WTC11 (cell line): ENCODE results near the gene MAMSTR. TPM values are rescaled to one million over a fixed set of nuclear protein-coding genes. Genes with fewer than 3 reads are reported as not detected.
A peak's percentile ranks its signal among the peaks of the same experiment; 100 is the strongest.

Experiments
- ATAC-seq: fragments of 200-7000 bp; cut with Tn5 transposase; 2 replicates; pipeline ENCODE4 v1.10.0; 2021; ENCODE audit warnings: mild to moderate bottlenecking, moderate library complexity
- CTCF ChIA-PET: fragments of 300-600 bp; sonication (Branson Sonifier 250); formaldehyde crosslinking; loops from one replicate; lab custom pipeline; 2021; ENCODE audit warnings: antibody characterized with exemption; lab: Charles Lee
- POLR2A ChIA-PET: fragments of 350-600 bp; sonication (Branson Sonifier 250); formaldehyde crosslinking; loops from one replicate; lab custom pipeline; 2021; ENCODE audit warnings: antibody characterized with exemption; lab: Charles Lee
- DNase-seq: peaks from one replicate; pipeline ENCODE4 v3.0.0; 2021; ENCODE audit warnings: low spot score
- H3K27ac Mint-ChIP-seq: 2 replicates; pipeline ENCODE4 v1.8.0; 2021; ENCODE audit warnings: mixed read lengths
- H3K27me3 Mint-ChIP-seq: 2 replicates; pipeline ENCODE4 v1.8.0; 2021; ENCODE audit warnings: low read depth, mild to moderate bottlenecking, moderate library complexity, mixed read lengths
- H3K36me3 Mint-ChIP-seq: 2 replicates; pipeline ENCODE4 v1.8.0; 2021; ENCODE audit warnings: mixed read lengths
- H3K4me1 Mint-ChIP-seq: 2 replicates; pipeline ENCODE4 v1.8.0; 2022; ENCODE audit warnings: mixed read lengths
- H3K4me3 Mint-ChIP-seq: 2 replicates; pipeline ENCODE4 v1.8.0; 2021; ENCODE audit warnings: mild to moderate bottlenecking, moderate library complexity, mixed read lengths
- H3K9me3 Mint-ChIP-seq: 2 replicates; pipeline ENCODE4 v1.8.0; 2021; ENCODE audit warnings: mixed read lengths
- ARID4B ChIP-seq: sonication (generic); formaldehyde crosslinking; IDR thresholded peaks from 2 replicates; pipeline ENCODE4 v1.8.0; 2023; ENCODE audit warnings: missing genetic modification reagents, mild to moderate bottlenecking, borderline replicate concordance
- ATF3 ChIP-seq: sonication (generic); formaldehyde crosslinking; conservative IDR thresholded peaks from 2 replicates; pipeline ENCODE4 v1.8.1; 2022; ENCODE audit warnings: mild to moderate bottlenecking, missing genetic modification reagents
- ETV6 ChIP-seq: sonication (generic); formaldehyde crosslinking; IDR thresholded peaks from 2 replicates; pipeline ENCODE4 v1.8.1; 2022; ENCODE audit warnings: mild to moderate bottlenecking, missing genetic modification reagents
- FOXK1 ChIP-seq: sonication (generic); formaldehyde crosslinking; IDR thresholded peaks from 2 replicates; pipeline ENCODE4 v1.8.0; 2022; ENCODE audit warnings: mild to moderate bottlenecking, moderate library complexity, missing genetic modification reagents
- FOXP4 ChIP-seq: sonication (generic); formaldehyde crosslinking; IDR thresholded peaks from 2 replicates; pipeline ENCODE4 v1.8.0; 2022; ENCODE audit warnings: mild to moderate bottlenecking, missing genetic modification reagents
- GRHL2 ChIP-seq: fragments of 250-450 bp; sonication (Bioruptor Pico); IDR thresholded peaks from 2 replicates; pipeline ENCODE4 v1.8.0; 2022; ENCODE audit warnings: mild to moderate bottlenecking, moderate library complexity; ENCODE audit not compliant: insufficient replicate concordance, severe bottlenecking
- HMGA2 ChIP-seq: fragments of 250-450 bp; sonication (Bioruptor Pico); IDR thresholded peaks from 2 replicates; pipeline ENCODE4 v1.4.0; 2021; ENCODE audit warnings: mild to moderate bottlenecking, moderate library complexity
- IRF1 ChIP-seq: sonication (generic); formaldehyde crosslinking; IDR thresholded peaks from 2 replicates; pipeline ENCODE4 v1.8.0; 2023; ENCODE audit warnings: missing genetic modification reagents
- MAX ChIP-seq: sonication (generic); formaldehyde crosslinking; IDR thresholded peaks from 2 replicates; pipeline ENCODE4 v1.8.0; 2022; ENCODE audit warnings: mild to moderate bottlenecking, missing genetic modification reagents
- SOX15 ChIP-seq: fragments of 250-450 bp; sonication (Bioruptor Pico); IDR thresholded peaks from 2 replicates; pipeline ENCODE4 v1.9.0; 2021; ENCODE audit warnings: mild to moderate bottlenecking
- TCF7 ChIP-seq: sonication (generic); formaldehyde crosslinking; IDR thresholded peaks from 2 replicates; pipeline ENCODE4 v1.8.0; 2022; ENCODE audit warnings: mild to moderate bottlenecking, low read depth, missing genetic modification reagents, moderate library complexity
- TEAD1 ChIP-seq: sonication (generic); formaldehyde crosslinking; IDR thresholded peaks from 2 replicates; pipeline ENCODE4 v1.8.0; 2022; ENCODE audit warnings: mild to moderate bottlenecking, missing genetic modification reagents
- TEAD4 ChIP-seq: sonication (generic); formaldehyde crosslinking; IDR thresholded peaks from 2 replicates; pipeline ENCODE4 v1.8.0; 2022; ENCODE audit warnings: mild to moderate bottlenecking, missing genetic modification reagents
- TP53 ChIP-seq: sonication (generic); formaldehyde crosslinking; IDR thresholded peaks from 2 replicates; pipeline ENCODE4 v1.8.1; 2023; ENCODE audit warnings: mild to moderate bottlenecking, missing genetic modification reagents
- USF2 ChIP-seq: sonication (generic); formaldehyde crosslinking; IDR thresholded peaks from 2 replicates; pipeline ENCODE4 v1.8.1; 2023; ENCODE audit warnings: mild to moderate bottlenecking, missing genetic modification reagents, moderate library complexity
- ZNF121 ChIP-seq: sonication (generic); formaldehyde crosslinking; IDR thresholded peaks from 2 replicates; pipeline ENCODE4 v1.8.0; 2023; ENCODE audit warnings: missing genetic modification reagents
- total RNA-seq: library from RNA; stranded (reverse); gene quantifications from 3 replicates; pipeline ENCODE4 v1.2.3, GENCODE V29; 2021
- TF ChIP-seq, protein P1 (sequence below): sonication (generic); formaldehyde crosslinking; IDR thresholded peaks from 2 replicates; pipeline ENCODE4 v1.8.0; 2023; ENCODE audit warnings: mild to moderate bottlenecking, missing genetic modification reagents
- TF ChIP-seq, protein P2 (sequence below): fragments of 250-450 bp; sonication (Bioruptor Pico); conservative IDR thresholded peaks from 2 replicates; pipeline ENCODE4 v1.9.0; 2021; ENCODE audit warnings: mild to moderate bottlenecking
- TF ChIP-seq, protein P3 (sequence below): fragments of 250-450 bp; sonication (Bioruptor Pico); IDR thresholded peaks from 2 replicates; pipeline ENCODE4 v1.9.0; 2021; ENCODE audit warnings: mild to moderate bottlenecking
- TF ChIP-seq, protein P4 (sequence below): sonication (generic); formaldehyde crosslinking; IDR thresholded peaks from 2 replicates; pipeline ENCODE4 v1.8.0; 2022; ENCODE audit warnings: missing genetic modification reagents

Gene MAMSTR
- total RNA-seq, 1 experiment from 2014 or later, result 1.4 TPM

GRCh38 chr19:48708471-48708870 lies 11.1 kb downstream of the MAMSTR start:
- peaks cover 16% of the 10 kb centered on the region for H3K4me1 Mint-ChIP-seq
- no peak overlapping the region for H3K27ac Mint-ChIP-seq
- peaks cover 3% of the 10 kb centered on the region; the same call in 1 of the 2 replicates for H3K27me3 Mint-ChIP-seq
- peak; percentile 50 for ATAC-seq
- H3K4me3 Mint-ChIP-seq, result no peak overlapping the region
- POLR2A ChIA-PET, result no interaction called here
- H3K36me3 Mint-ChIP-seq, result peaks cover 25% of the 10 kb centered on the region
- CTCF ChIA-PET, result interaction anchor here (1.0 kb wide), 1 partner anchor 33 kb away, joined by 3 read pairs; no protein-coding TSS in a partner anchor
- H3K9me3 Mint-ChIP-seq, result peaks cover 7% of the 10 kb centered on the region
- DNase-seq, result no peak
- TF ChIP-seq FOXK1, result no peak
- TF ChIP-seq MAX (CRISPR knock-in tag), result peak; percentile 56
- peak; percentile 63 for TF ChIP-seq USF2 (CRISPR knock-in tag)
- no peak for TF ChIP-seq IRF1 (CRISPR knock-in tag)
- TF ChIP-seq, protein P1, sequence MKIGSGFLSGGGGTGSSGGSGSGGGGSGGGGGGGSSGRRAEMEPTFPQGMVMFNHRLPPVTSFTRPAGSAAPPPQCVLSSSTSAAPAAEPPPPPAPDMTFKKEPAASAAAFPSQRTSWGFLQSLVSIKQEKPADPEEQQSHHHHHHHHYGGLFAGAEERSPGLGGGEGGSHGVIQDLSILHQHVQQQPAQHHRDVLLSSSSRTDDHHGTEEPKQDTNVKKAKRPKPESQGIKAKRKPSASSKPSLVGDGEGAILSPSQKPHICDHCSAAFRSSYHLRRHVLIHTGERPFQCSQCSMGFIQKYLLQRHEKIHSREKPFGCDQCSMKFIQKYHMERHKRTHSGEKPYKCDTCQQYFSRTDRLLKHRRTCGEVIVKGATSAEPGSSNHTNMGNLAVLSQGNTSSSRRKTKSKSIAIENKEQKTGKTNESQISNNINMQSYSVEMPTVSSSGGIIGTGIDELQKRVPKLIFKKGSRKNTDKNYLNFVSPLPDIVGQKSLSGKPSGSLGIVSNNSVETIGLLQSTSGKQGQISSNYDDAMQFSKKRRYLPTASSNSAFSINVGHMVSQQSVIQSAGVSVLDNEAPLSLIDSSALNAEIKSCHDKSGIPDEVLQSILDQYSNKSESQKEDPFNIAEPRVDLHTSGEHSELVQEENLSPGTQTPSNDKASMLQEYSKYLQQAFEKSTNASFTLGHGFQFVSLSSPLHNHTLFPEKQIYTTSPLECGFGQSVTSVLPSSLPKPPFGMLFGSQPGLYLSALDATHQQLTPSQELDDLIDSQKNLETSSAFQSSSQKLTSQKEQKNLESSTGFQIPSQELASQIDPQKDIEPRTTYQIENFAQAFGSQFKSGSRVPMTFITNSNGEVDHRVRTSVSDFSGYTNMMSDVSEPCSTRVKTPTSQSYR, result no peak
- no peak for TF ChIP-seq HMGA2
- TF ChIP-seq ETV6, result no peak
- no peak for TF ChIP-seq FOXP4 (CRISPR knock-in tag)
- no peak for TF ChIP-seq TCF7 (CRISPR knock-in tag)
- TF ChIP-seq GRHL2 (CRISPR knock-in tag), result no peak
- TF ChIP-seq, protein P2, sequence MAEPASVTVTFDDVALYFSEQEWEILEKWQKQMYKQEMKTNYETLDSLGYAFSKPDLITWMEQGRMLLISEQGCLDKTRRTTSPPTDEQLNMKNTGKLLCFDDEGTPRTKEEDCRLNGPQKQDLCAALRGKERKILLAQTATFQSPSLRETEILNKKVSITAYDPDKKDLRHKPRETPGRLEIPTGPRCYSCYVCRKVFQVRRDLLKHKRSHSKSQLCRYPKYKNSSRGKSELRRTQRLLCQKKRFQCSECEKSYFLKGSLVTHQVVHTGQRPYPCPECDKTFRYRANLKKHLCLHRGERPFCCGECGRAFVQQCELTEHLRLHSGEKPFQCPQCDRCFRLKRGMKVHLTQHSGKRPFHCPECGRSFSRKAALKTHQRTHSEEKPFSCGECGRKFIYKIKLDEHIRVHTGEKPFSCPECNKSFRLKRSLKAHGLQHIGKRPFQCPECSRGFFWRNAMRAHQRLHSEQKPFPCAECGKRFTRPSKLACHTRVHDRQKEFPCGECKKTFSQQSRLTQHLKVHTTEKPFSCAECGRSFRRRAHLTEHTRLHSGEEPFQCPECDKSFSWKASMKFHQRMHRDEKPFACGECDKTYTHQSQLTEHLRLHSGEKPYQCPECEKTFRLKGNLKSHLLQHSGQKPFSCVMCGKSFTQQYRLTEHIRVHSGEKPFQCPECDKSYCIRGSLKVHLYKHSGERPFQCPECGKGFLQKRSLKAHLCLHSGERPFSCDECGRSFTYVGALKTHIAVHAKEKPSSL, result no peak
- TF ChIP-seq ATF3, result no peak
- TF ChIP-seq, protein P3, sequence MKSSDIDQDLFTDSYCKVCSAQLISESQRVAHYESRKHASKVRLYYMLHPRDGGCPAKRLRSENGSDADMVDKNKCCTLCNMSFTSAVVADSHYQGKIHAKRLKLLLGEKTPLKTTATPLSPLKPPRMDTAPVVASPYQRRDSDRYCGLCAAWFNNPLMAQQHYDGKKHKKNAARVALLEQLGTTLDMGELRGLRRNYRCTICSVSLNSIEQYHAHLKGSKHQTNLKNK (CRISPR knock-in tag), result no peak
- TF ChIP-seq, protein P4, sequence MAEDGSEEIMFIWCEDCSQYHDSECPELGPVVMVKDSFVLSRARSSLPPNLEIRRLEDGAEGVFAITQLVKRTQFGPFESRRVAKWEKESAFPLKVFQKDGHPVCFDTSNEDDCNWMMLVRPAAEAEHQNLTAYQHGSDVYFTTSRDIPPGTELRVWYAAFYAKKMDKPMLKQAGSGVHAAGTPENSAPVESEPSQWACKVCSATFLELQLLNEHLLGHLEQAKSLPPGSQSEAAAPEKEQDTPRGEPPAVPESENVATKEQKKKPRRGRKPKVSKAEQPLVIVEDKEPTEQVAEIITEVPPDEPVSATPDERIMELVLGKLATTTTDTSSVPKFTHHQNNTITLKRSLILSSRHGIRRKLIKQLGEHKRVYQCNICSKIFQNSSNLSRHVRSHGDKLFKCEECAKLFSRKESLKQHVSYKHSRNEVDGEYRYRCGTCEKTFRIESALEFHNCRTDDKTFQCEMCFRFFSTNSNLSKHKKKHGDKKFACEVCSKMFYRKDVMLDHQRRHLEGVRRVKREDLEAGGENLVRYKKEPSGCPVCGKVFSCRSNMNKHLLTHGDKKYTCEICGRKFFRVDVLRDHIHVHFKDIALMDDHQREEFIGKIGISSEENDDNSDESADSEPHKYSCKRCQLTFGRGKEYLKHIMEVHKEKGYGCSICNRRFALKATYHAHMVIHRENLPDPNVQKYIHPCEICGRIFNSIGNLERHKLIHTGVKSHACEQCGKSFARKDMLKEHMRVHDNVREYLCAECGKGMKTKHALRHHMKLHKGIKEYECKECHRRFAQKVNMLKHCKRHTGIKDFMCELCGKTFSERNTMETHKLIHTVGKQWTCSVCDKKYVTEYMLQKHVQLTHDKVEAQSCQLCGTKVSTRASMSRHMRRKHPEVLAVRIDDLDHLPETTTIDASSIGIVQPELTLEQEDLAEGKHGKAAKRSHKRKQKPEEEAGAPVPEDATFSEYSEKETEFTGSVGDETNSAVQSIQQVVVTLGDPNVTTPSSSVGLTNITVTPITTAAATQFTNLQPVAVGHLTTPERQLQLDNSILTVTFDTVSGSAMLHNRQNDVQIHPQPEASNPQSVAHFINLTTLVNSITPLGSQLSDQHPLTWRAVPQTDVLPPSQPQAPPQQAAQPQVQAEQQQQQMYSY (CRISPR knock-in tag), result peak; percentile 77
- no peak for TF ChIP-seq ARID4B (CRISPR knock-in tag)
- TF ChIP-seq SOX15 (CRISPR knock-in tag), result no peak
- TF ChIP-seq TEAD1 (CRISPR knock-in tag), result no peak
- TF ChIP-seq ZNF121 (CRISPR knock-in tag), result peak; percentile 61; the same call in 1 of the 2 replicates
- no peak for TF ChIP-seq TEAD4
- TF ChIP-seq TP53 (CRISPR knock-in tag), result no peak
